Neural progenitor cell (in vitro differentiated cells): ENCODE results near the gene KIRREL2.

Source experiments
- CTCF ChIP-seq: fragments of 200-600 bp; sonication (generic); IDR thresholded peaks from 2 replicates; pipeline ENCODE4 v1.5.1; 2017; ENCODE audit warnings: antibody characterized with exemption, mild to moderate bottlenecking
- EZH2 ChIP-seq: fragments of 200-600 bp; sonication (generic); IDR thresholded peaks from 2 replicates; pipeline ENCODE4 v1.6.1; 2017; ENCODE audit warnings: antibody characterized with exemption, mild to moderate bottlenecking, moderate library complexity
- EZH2phosphoT487 ChIP-seq: fragments of 200-600 bp; sonication (generic); IDR thresholded peaks from 2 replicates; pipeline ENCODE4 v1.6.1; 2017; ENCODE audit warnings: antibody characterized with exemption

- TF ChIP-seq CTCF (no peak), EZH2 (no peak), EZH2phosphoT487 (no peak)
Observed at GRCh38 chr19:35879770-35880317, 23.1 kb downstream of the KIRREL2 start.
